Mucosa of rectum (tissue), 2 donors: Measurements from ENCODE around the gene D2HGDH.
A peak's percentile ranks its signal among the peaks of the same experiment; 100 is the strongest.
"Not testable (repeated sequence)": the region's sequence is repeated elsewhere in the genome, so short reads cannot be mapped to it uniquely, and the experiment has no call there.

ENCODE experiments used
- H3K27ac ChIP-seq, 2 donors: one replicate each; pipeline ENCODE4 v1.7.0; 2013; ENCODE audit warnings: inconsistent platforms in 2 of 2, low read depth in 2 of 2, low read length in 2 of 2
- H3K27me3 ChIP-seq, 2 donors: one replicate each; pipeline ENCODE4 v1.7.0; 2013; ENCODE audit warnings: low read length in 2 of 2; ENCODE audit not compliant: control insufficient read depth in 2 of 2, insufficient read depth in 2 of 2
- H3K36me3 ChIP-seq, 2 donors: one replicate each; pipeline ENCODE4 v1.7.0; 2013; ENCODE audit warnings: low read length in 2 of 2; ENCODE audit not compliant: control insufficient read depth in 2 of 2, insufficient read depth in 2 of 2
- H3K4me1 ChIP-seq, 2 donors: one replicate each; pipeline ENCODE4 v1.7.0; 2013; ENCODE audit warnings: low read length in 2 of 2, mild to moderate bottlenecking in 1 of 2; ENCODE audit not compliant: control insufficient read depth in 2 of 2, insufficient read depth in 2 of 2
- H3K4me3 ChIP-seq, 2 donors: one replicate each; pipeline ENCODE4 v1.7.0; 2013; ENCODE audit warnings: low read length in 2 of 2
- H3K9ac ChIP-seq, 2 donors: one replicate each; pipeline ENCODE4 v1.7.0; 2013; ENCODE audit warnings: low read length in 2 of 2, low read depth in 1 of 2, mild to moderate bottlenecking in 1 of 2
- H3K9me3 ChIP-seq, 2 donors: one replicate each; pipeline ENCODE4 v1.7.0; 2013; ENCODE audit warnings: low read length in 2 of 2; ENCODE audit not compliant: control insufficient read depth in 2 of 2
- donor health status: healthy.
- donor health status: Normal muscosa, but diverticular disease.

The D2HGDH gene

GRCh38 chr2:241806217-241806616, 71.8 kb downstream of the D2HGDH start:
- H3K9ac ChIP-seq, H3K27ac ChIP-seq, H3K27me3 ChIP-seq, H3K36me3 ChIP-seq, H3K4me3 ChIP-seq, H3K9me3 ChIP-seq: not testable (repeated sequence)
- H3K4me1 ChIP-seq = peaks cover 24 to 44% of the 10 kb centered on the region in 2 donors

DNA sequence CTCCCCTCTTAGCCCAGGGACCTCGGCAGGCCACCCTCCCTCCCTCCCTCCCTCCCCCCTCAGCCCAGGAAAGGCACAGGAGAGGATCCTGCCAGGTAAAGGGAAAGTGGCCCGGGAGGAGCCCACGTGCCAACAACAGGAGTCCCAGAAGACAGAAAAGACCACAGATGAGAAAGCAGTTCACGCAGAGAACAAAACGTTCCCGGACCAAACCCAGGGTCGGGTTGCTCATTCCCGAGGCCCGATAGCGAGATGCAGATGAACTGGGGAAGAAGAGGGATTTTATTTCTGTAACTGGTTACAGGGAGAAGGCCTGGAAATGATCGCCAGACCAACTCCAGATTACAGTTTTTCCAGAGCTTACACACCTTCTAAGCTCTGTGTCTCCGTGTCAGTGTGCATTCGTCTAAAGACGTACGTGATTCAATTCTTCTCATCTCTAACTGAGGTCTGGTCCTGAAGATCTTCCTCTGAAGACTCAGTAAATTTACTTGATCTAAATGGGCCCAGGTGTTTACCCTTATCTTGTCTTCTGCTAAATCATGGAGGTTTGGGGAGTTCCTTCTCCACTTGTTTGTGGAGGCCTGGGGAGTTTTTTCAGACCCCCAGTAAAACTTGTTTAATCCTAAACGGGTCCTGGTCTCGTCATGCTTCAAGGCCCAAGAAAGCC, 73.8 kb downstream of the D2HGDH start:
- peaks cover 0 to 6% of the 10 kb centered on the region in 2 donors for H3K36me3 ChIP-seq
- H3K9me3 ChIP-seq = no peaks in the 10 kb centered on the region
- H3K27ac ChIP-seq = peak overlapping the region; percentile 89 to 93
- H3K27me3 ChIP-seq = peaks cover 3 to 5% of the 10 kb centered on the region in 2 donors
- peak overlapping the region in 1 of 2 donors; percentile 48 for H3K4me3 ChIP-seq
- H3K4me1 ChIP-seq = peaks cover 24 to 36% of the 10 kb centered on the region in 2 donors
- H3K9ac ChIP-seq = peak overlapping the region in 1 of 2 donors; percentile 92

GRCh38 chr2:241808721-241809382, 74.4 kb downstream of the D2HGDH start, which contains the start of gene NEU4:
TSS of gene NEU4 (plus strand) at chr2:241809193. CDS start at chr2:241814485, 5,292 bp downstream.
- Histone ChIP-seq H3K9me3 (no peaks in the 10 kb centered on the region), H3K27ac (peak within 1 kb of the TSS; percentile 89 to 93), H3K27me3 (peaks cover 3 to 5% of the 10 kb centered on the region in 2 donors), H3K36me3 (peaks cover 0 to 3% of the 10 kb centered on the region in 2 donors), H3K4me3 (peak within 1 kb of the TSS; percentile 74 to 87), H3K9ac (peak within 1 kb of the TSS; percentile 70 to 92), H3K4me1 (peaks cover 24 to 36% of the 10 kb centered on the region in 2 donors)

- Histone ChIP-seq H3K27me3 (peaks cover 2 to 3% of the 10 kb centered on the region in 2 donors), H3K27ac (peak overlapping the region; percentile 89 to 93), H3K9ac (peak overlapping the region; percentile 70 to 92), H3K9me3 (no peaks in the 10 kb centered on the region), H3K4me3 (peak overlapping the region; percentile 74 to 87), H3K36me3 (peaks cover 0 to 3% of the 10 kb centered on the region in 2 donors), H3K4me1 (peaks cover 18 to 28% of the 10 kb centered on the region in 2 donors)
Observed at GRCh38 chr2:241809383-241810306, 75.2 kb downstream of the D2HGDH start.

DNA sequence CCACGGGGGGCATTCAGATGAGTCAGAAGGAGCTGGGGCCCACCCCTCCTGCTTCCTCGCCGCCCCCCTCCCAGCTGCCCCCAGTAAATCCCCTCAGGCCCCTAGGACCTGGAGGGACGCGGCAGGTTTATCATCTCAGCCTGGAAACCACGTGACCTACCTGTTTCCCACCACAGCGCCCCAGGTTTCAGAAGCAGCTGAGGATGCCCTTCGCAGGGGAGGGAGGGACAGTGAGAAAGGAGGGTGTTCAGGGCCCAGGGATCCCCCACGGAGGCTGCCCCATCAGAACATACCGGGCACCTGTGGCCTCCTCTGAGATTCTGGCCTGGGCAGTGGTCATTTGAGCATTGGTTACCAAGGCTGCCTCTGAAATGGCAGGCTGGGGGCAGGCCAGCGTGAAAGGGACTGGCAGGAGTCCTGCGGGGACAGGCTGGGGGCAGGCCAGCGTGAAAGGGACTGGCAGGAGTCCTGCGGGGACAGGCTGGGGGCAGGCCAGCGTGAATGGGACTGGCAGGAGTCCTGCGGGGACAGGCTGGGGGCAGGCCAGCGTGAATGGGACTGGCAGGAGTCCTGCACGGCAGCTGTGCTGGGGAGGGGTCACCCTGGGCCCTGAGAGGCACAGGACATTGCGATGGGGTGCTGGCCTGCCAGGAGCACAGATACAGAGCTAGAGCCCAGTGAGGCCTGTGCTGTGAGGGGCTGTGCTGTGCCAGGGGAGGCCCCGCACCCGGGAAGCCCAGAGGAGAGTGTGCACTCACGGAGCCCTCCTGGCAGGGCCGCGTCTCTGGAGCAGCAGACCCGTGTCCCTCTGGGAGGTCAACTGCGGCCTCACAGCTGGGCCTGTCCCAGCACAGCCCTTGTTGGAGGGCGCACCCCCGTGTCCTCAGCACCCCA, 76.1 kb downstream of the D2HGDH start:
- H3K9ac ChIP-seq = peak overlapping the region; percentile 70 to 92
- H3K9me3 ChIP-seq = no peaks in the 10 kb centered on the region
- H3K27ac ChIP-seq = peak overlapping the region in 1 of 2 donors; percentile 93
- H3K27me3 ChIP-seq = no peaks in the 10 kb centered on the region
- H3K36me3 ChIP-seq = no peaks in the 10 kb centered on the region
- H3K4me3 ChIP-seq = peak overlapping the region in 1 of 2 donors; percentile 87
- H3K4me1 ChIP-seq = peaks cover 15 to 29% of the 10 kb centered on the region in 2 donors

DNA sequence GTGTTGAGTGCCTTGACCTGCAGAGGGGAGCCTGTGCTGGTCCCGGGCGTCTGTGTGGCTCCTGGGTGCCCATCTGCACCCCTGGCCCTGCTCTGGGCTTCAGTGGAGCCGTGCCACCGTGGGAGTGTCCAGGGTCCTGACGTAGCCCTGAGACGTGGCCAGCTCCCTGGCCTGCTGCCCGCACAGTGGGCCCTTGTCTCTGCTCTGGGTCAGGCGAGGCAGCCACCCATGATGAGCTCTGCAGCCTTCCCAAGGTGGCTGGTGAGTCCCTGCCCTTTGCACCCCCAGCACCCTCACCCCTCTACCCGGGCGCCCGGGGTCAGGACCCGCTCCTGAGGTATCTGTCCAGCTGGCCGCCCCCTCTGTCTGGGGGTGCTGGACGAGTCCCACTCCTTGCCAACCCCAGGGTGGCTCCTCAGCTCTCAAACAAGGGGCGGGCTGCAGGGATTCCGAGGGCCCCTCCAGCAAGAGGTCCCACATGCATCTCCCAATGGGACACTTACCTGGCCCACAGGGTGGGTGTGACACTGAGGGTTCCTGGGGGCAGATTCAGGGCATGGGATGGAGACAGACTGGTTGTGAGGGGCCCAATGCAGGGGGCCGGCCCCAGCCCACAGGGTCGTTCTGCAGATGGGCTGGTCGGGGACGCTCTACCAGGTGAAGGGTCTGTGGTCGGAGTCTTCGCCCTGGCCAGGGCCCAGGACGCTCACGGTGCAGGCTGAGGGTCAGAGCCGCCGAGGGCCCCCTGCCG, 76.9 kb downstream of the D2HGDH start:
- Histone ChIP-seq H3K4me1 (peaks cover 15 to 30% of the 10 kb centered on the region in 2 donors), H3K27me3 (no peaks in the 10 kb centered on the region), H3K36me3 (no peaks in the 10 kb centered on the region), H3K9me3 (no peaks in the 10 kb centered on the region), H3K27ac (no peak overlapping the region), H3K9ac (no peak overlapping the region), H3K4me3 (no peak overlapping the region)

- Histone ChIP-seq H3K27me3 (no peaks in the 10 kb centered on the region), H3K4me3 (no peak overlapping the region), H3K36me3 (no peaks in the 10 kb centered on the region), H3K9me3 (no peaks in the 10 kb centered on the region), H3K27ac (no peak overlapping the region), H3K9ac (no peak overlapping the region), H3K4me1 (peaks cover 15 to 35% of the 10 kb centered on the region in 2 donors)
Observed at GRCh38 chr2:241811952-241812729, 77.7 kb downstream of the D2HGDH start.

GRCh38 chr2:241812730-241813643, 78.6 kb downstream of the D2HGDH start:
- no peaks in the 10 kb centered on the region for H3K36me3 ChIP-seq
- no peaks in the 10 kb centered on the region for H3K9me3 ChIP-seq
- no peak overlapping the region for H3K27ac ChIP-seq
- no peak overlapping the region for H3K9ac ChIP-seq
- H3K4me3 ChIP-seq = no peak overlapping the region
- peaks cover 17 to 40% of the 10 kb centered on the region in 2 donors for H3K4me1 ChIP-seq
- no peaks in the 10 kb centered on the region for H3K27me3 ChIP-seq
